HG02840 (cell line): ENCODE data around the gene SGCE.
A peak's percentile ranks its signal among the peaks of the same experiment; 100 is the strongest.

Source experiments
- ATAC-seq: cut with Tn5 transposase; IDR thresholded peaks from one replicate; pipeline ENCODE4 v1.9.1; 2021; ENCODE audit warnings: mild to moderate bottlenecking, moderate library complexity, moderate number of reproducible peaks; ENCODE audit not compliant: unreplicated experiment, low FRiP score

Gene SGCE

GRCh38 chr7:94632338-94633013 is 23.5 kb downstream of the SGCE start:
- ATAC-seq = no peak

- ATAC-seq = no peak
Observed at GRCh38 chr7:94630855-94631254, 25.1 kb downstream of the SGCE start.

GRCh38 chr7:94623820-94624219 is 32.1 kb downstream of the SGCE start:
- ATAC-seq = no peak

- ATAC-seq = peak; percentile 9
Observed at GRCh38 chr7:94621120-94621519, 34.8 kb downstream of the SGCE start.

GRCh38 chr7:94620703-94621118 is 35.2 kb downstream of the SGCE start:
- ATAC-seq = peak; percentile 94

- no peak for ATAC-seq
Observed at GRCh38 chr7:94618126-94618525, 37.8 kb downstream of the SGCE start.

GRCh38 chr7:94616855-94617254 is 39.1 kb downstream of the SGCE start:
- no peak for ATAC-seq

- no peak for ATAC-seq
Observed at GRCh38 chr7:94615666-94616065, 40.3 kb downstream of the SGCE start.

- no peak for ATAC-seq
Observed at GRCh38 chr7:94612661-94613060, 43.3 kb downstream of the SGCE start.

GRCh38 chr7:94612253-94612652 is 43.7 kb downstream of the SGCE start:
- no peak for ATAC-seq

GRCh38 chr7:94609561-94609960 is 46.4 kb downstream of the SGCE start:
- no peak for ATAC-seq

GRCh38 chr7:94605031-94605430 is 50.9 kb downstream of the SGCE start:
- ATAC-seq = no peak

- no peak for ATAC-seq
Observed at GRCh38 chr7:94602181-94602580, 53.8 kb downstream of the SGCE start.

- no peak for ATAC-seq
Observed at GRCh38 chr7:94600267-94600666, 55.7 kb downstream of the SGCE start.

- ATAC-seq = no peak
Observed at GRCh38 chr7:94595717-94596116, 60.2 kb downstream of the SGCE start.

GRCh38 chr7:94594882-94595281 is 61.1 kb downstream of the SGCE start:
- no peak for ATAC-seq

- ATAC-seq = no peak
Observed at GRCh38 chr7:94591176-94591575, 64.8 kb downstream of the SGCE start.

- no peak for ATAC-seq
Observed at GRCh38 chr7:94590526-94591162, 65.3 kb downstream of the SGCE start.

GRCh38 chr7:94588075-94588474 is 67.9 kb downstream of the SGCE start:
- ATAC-seq = no peak

GRCh38 chr7:94584113-94584512 is 71.8 kb downstream of the SGCE start:
- ATAC-seq = no peak

- no peak for ATAC-seq
Observed at GRCh38 chr7:94580601-94581000, 75.3 kb downstream of the SGCE start.

- no peak for ATAC-seq
Observed at GRCh38 chr7:94579470-94579869, 76.5 kb downstream of the SGCE start.
